Esophagus (tissue), 2 donors: ENCODE results near the gene ZNF121. TPM values are rescaled to one million over a fixed set of nuclear protein-coding genes. Genes with fewer than 3 reads are reported as not detected.
"Not testable (repeated sequence)": the region's sequence is repeated elsewhere in the genome, so short reads cannot be mapped to it uniquely, and the experiment has no call there.

Experiments
- H3K27ac ChIP-seq, 2 donors: one replicate each; pipeline ENCODE4 v1.5.1; 2013; ENCODE audit warnings: low read depth in 2 of 2, mild to moderate bottlenecking in 2 of 2, inconsistent platforms in 1 of 2, low read length in 1 of 2, moderate library complexity in 1 of 2
- H3K27me3 ChIP-seq, 2 donors: one replicate each; pipeline ENCODE4 v1.6.1; 2013; ENCODE audit warnings: low read length in 2 of 2, control low read depth in 1 of 2, mild to moderate bottlenecking in 1 of 2; ENCODE audit not compliant: insufficient read depth in 2 of 2, control insufficient read depth in 1 of 2
- H3K36me3 ChIP-seq, 2 donors: one replicate each; pipeline ENCODE4 v1.6.1; 2013; ENCODE audit warnings: low read length in 1 of 2; ENCODE audit not compliant: control insufficient read depth in 2 of 2, insufficient read depth in 2 of 2
- H3K4me1 ChIP-seq, 2 donors: one replicate each; pipeline ENCODE4 v1.6.1; 2013; ENCODE audit warnings: low read length in 1 of 2; ENCODE audit not compliant: control insufficient read depth in 2 of 2, insufficient read depth in 2 of 2
- H3K4me3 ChIP-seq, 2 donors: one replicate each; pipeline ENCODE4 v1.5.1; 2013; ENCODE audit warnings: low read length in 2 of 2, mild to moderate bottlenecking in 2 of 2, low read depth in 1 of 2, moderate library complexity in 1 of 2
- H3K9me3 ChIP-seq, 2 donors: one replicate each; pipeline ENCODE4 v1.6.1; 2013; ENCODE audit warnings: mild to moderate bottlenecking in 2 of 2, low read depth in 1 of 2, low read length in 1 of 2, moderate library complexity in 1 of 2; ENCODE audit not compliant: control insufficient read depth in 2 of 2, insufficient read depth in 1 of 2
- WGBS, 2 donors: extraction: QIAGEN DNeasy Blood & Tissue Kit; methylation state at CpG; one replicate each; pipeline ENCODE4 v1.1.7; 2013; 5-methylcytosine and 5-hydroxymethylcytosine counted together
- polyA plus RNA-seq, 2 donors: library from polyadenylated mRNA; stranded (reverse); fragments of 200-250 nt; gene quantifications; one replicate each; pipeline ENCODE4 v1.2.3, GENCODE V29; 2013
- donor health status: healthy with polysubstance abuse.
- donor health status: Bipolar disorder and iron deficiency.

Gene ZNF121
- polyA plus RNA-seq, 2 donors, result 4.8 to 10.6 TPM

- 58 to 86% methylated on average over 1 of the region's 1 CpG for WGBS, 2 donors
- H3K4me3 ChIP-seq, H3K4me1 ChIP-seq, H3K9me3 ChIP-seq, H3K27me3 ChIP-seq: not testable (repeated sequence)
- H3K36me3 ChIP-seq, result peaks cover 5 to 11% of the 10 kb centered on the region in 2 donors
- H3K27ac ChIP-seq, result peak overlapping the region; percentile 20 to 59
These were observed 44.4 kb downstream of the ZNF121 start for GRCh38 chr19:9539921-9540320.

GRCh38 chr19:9539201-9539600 is 45.1 kb downstream of the ZNF121 start:
- not testable (repeated sequence) for H3K27me3 ChIP-seq, H3K9me3 ChIP-seq, H3K4me1 ChIP-seq
- peak overlapping the region; percentile 59 to 99 for H3K27ac ChIP-seq
- WGBS, 2 donors, result 77 to 82% methylated on average over 6 of the region's 6 CpGs
- peaks cover 8 to 18% of the 10 kb centered on the region in 2 donors for H3K36me3 ChIP-seq
- H3K4me3 ChIP-seq, result peak overlapping the region in 1 of 2 donors; percentile 89

- H3K4me3 ChIP-seq, result peak within 1 kb of the TSS; percentile 68 to 89
- H3K9me3 ChIP-seq, result peaks cover 0 to 6% of the 10 kb centered on the region in 2 donors
- H3K27ac ChIP-seq, result peak within 1 kb of the TSS; percentile 98 to 99
- H3K4me1 ChIP-seq, result no peaks in the 10 kb centered on the region
- WGBS, 2 donors, result 1% methylated on average over 49 of the region's 49 CpGs
- H3K27me3 ChIP-seq, result no peaks in the 10 kb centered on the region
- H3K36me3 ChIP-seq, result peaks cover 16 to 24% of the 10 kb centered on the region in 2 donors
These were observed 45.9 kb downstream of the ZNF121 start, which contains the start of gene ZNF426 for GRCh38 chr19:9538183-9539058. ZNF426 (minus strand) TSS chr19:9538645; CDS start chr19:9536232, 2,413 bp downstream.

- WGBS, 2 donors, result 85 to 86% methylated on average over 4 of the region's 4 CpGs
- no peaks in the 10 kb centered on the region for H3K27me3 ChIP-seq
- H3K36me3 ChIP-seq, result peaks cover 29 to 42% of the 10 kb centered on the region in 2 donors
- no peak overlapping the region for H3K27ac ChIP-seq
- H3K9me3 ChIP-seq, result peaks cover 4 to 16% of the 10 kb centered on the region in 2 donors
- H3K4me3 ChIP-seq, result peak overlapping the region; percentile 21 to 89
- H3K4me1 ChIP-seq, result no peaks in the 10 kb centered on the region
These were observed 48.4 kb downstream of the ZNF121 start for GRCh38 chr19:9535934-9536333.

GRCh38 chr19:9531933-9532332 is 52.4 kb downstream of the ZNF121 start:
- no peaks in the 10 kb centered on the region for H3K4me1 ChIP-seq
- no peak overlapping the region for H3K4me3 ChIP-seq
- 93 to 95% methylated on average over 4 of the region's 4 CpGs for WGBS, 2 donors
- peaks cover 16 to 38% of the 10 kb centered on the region in 2 donors for H3K9me3 ChIP-seq
- H3K27me3 ChIP-seq, result no peaks in the 10 kb centered on the region
- H3K36me3 ChIP-seq, result peaks cover 54 to 61% of the 10 kb centered on the region in 2 donors
- H3K27ac ChIP-seq, result no peak overlapping the region

- H3K36me3 ChIP-seq, result peaks cover 40 to 44% of the 10 kb centered on the region in 2 donors
- peaks cover 23 to 42% of the 10 kb centered on the region in 2 donors for H3K9me3 ChIP-seq
- no peaks in the 10 kb centered on the region for H3K27me3 ChIP-seq
- 98 to 99% methylated on average over 5 of the region's 5 CpGs for WGBS, 2 donors
- no peak overlapping the region for H3K27ac ChIP-seq
- peak overlapping the region in 1 of 2 donors; percentile 20 for H3K4me3 ChIP-seq
- no peaks in the 10 kb centered on the region for H3K4me1 ChIP-seq
These were observed 55.5 kb downstream of the ZNF121 start for GRCh38 chr19:9528757-9529336.

- Histone ChIP-seq H3K4me1 (no peaks in the 10 kb centered on the region), H3K27me3 (no peaks in the 10 kb centered on the region), H3K4me3 (no peak overlapping the region), H3K36me3 (peaks cover 7 to 14% of the 10 kb centered on the region in 2 donors), H3K27ac (no peak overlapping the region), H3K9me3 (peaks cover 25 to 41% of the 10 kb centered on the region in 2 donors)
- WGBS, 2 donors, result 97 to 100% methylated on average over 1 of the region's 1 CpG
These were observed 60.3 kb downstream of the ZNF121 start for GRCh38 chr19:9523885-9524474.

Other genes starting within 250 kb of the ZNF121 start
- under 1 TPM; 0.42 to 0.84 TPM for gene ZNF177, start 221.5 kb downstream of the ZNF121 start, polyA plus RNA-seq
- 10 to 100 TPM; 15.5 to 22.7 TPM for gene ZNF266, start 148.9 kb downstream of the ZNF121 start, polyA plus RNA-seq
- under 1 TPM in 1 of 2 donors, not detected in 1; 0.05 TPM for gene ZNF560, start 85.9 kb downstream of the ZNF121 start, polyA plus RNA-seq
- gene ZNF426, start 45.9 kb downstream of the ZNF121 start, polyA plus RNA-seq, result 10 to 100 TPM; 13.2 to 17.5 TPM
- 10 to 100 TPM; 25.4 to 27.0 TPM for gene ZNF561, start 36.7 kb upstream of the ZNF121 start, polyA plus RNA-seq
- gene ZNF562, start 90.6 kb upstream of the ZNF121 start, polyA plus RNA-seq, result 10 to 100 TPM; 11.2 to 14.2 TPM
- gene ZNF846, start 184.2 kb upstream of the ZNF121 start, polyA plus RNA-seq, result 10 to 100 TPM in 1 of 2 donors, 1 to 10 TPM in 1; 8.4 to 17.5 TPM
- 10 to 100 TPM; 14.8 to 15.3 TPM for gene FBXL12, start 234.6 kb upstream of the ZNF121 start, polyA plus RNA-seq
- gene UBL5, start 243.4 kb upstream of the ZNF121 start, polyA plus RNA-seq, result 1,000 to 10,000 TPM in 1 of 2 donors, 100 to 1,000 TPM in 1; 604 to 1,000 TPM